Urothelium cell line (cell line): ENCODE data around the gene HTR3C.

Experiments
- DNase-seq: peaks from one replicate; pipeline ENCODE4 v3.0.0; 2011; ENCODE audit warnings: low spot score, mixed read lengths
- FAIRE-seq: peaks from 2 replicates; lab custom pipeline; 2011; peaks lifted over from hg19 to GRCh38; lab: Jason Lieb, UNC

The HTR3C gene

DNA sequence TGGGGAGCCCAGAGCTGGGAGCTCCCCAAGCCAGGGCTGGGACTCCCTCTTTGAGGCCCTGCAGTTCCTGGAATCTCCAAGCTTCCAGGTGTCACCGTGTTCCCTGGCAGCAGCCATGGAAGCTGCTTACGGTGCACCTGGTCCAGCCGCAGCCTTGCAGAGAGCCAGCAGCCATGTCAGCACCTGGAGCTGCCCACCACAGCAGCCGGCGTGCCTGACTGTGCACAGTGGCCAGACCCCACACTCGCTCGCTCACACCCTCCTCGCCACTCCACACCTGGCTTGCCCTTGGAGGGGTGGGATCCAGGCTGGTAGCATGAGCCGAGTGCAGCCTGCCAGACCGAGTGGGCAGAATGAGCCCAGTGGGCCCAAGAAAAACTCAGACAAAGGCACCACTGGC lies 29.2 kb downstream of the HTR3C start:
- DNase-seq (no peak), FAIRE-seq (no peak)

DNA sequence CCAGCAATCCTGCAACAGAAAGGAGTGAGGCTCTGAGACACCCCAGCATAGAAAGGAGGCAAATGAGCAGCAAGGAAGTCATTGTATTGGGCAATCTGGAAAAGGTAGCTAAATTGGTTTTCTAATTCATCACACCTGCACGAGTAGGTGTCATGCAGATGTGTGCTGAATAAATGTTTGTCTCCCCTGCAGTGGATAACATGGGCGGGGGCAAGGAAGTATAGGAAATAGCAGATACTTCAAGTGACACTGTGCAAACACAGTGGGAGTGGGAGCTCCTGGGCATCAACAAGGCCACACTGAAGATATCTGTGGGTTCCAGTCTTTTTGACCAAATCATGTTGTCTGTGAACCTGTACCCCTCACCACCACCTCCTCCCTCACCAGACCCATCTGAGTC lies 29.6 kb downstream of the HTR3C start:
- DNase-seq (no peak), FAIRE-seq (no peak)

DNA sequence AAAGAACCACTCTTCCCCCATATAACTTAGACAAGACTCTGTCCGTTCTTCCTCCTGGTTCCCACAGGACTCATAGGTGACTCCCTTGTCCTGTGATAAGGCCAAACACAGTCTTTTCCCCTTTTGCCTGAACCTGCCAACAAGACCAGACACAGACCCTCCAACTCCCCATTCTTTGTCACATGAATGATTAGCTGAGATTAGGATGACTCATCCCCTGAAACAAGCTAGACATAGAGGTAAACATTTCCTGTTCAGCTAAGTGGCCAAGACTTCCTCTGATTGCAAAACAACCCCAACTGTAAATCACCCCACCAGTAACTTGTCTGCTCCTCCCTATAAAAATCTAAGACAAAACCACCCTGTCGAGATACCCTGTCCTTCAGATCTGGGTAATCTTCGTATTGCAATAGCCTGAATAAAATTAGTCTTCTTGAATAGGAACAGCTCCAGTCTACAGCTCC lies 32.6 kb downstream of the HTR3C start:
- FAIRE-seq (no peak), DNase-seq (peak; percentile 23)

DNA sequence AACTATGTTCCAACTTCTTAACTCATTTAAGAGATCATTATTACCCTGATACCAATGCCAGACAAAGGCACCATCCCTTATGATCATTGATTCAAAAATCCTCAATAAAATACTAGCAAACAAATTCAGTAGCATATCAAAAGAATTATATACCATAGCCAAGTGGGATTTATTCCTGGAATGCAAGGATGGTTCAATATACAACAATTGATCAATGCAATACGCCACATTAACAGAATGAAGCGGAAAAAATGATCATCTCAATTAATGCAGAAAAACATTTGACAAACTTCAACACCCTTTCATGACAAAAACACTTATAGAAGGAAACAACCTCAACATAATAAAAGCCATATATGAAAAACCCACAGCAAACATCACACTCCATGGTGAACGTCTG lies 39.4 kb downstream of the HTR3C start:
- FAIRE-seq (no peak), DNase-seq (no peak)

DNA sequence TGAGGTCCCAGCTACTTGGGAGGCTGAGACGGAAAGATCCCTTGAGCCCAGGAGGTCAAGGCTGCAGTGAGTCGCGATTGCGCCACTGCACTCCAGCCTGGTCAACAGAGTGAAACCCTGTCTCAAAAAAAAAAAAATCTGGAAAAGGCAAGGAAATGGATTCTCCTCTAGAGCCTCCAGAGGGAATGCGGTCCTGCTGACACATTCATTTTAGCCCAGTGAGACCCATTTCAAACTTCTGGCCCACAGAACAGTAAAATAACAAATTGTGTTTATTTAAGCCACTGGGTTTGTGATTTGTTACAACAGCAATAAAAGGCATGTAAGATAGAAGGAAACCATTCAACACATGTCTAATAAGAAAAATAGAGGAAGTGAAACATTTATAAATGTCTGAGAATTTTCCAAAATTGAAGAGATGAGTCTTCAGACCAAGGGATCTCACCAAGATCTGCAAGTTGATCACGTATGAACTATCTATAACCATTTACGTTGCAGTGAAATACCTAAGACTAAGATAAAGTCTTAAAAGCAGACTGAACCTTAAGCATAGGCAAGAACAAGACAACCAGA lies 44.0 kb downstream of the HTR3C start, which contains the start of gene HTR3E:
HTR3E (plus strand) TSS at position 254 of the 573 bp plus-strand sequence. CDS start 466 bp downstream, outside the sequence.
- DNase-seq (no peak), FAIRE-seq (no peak)

DNA sequence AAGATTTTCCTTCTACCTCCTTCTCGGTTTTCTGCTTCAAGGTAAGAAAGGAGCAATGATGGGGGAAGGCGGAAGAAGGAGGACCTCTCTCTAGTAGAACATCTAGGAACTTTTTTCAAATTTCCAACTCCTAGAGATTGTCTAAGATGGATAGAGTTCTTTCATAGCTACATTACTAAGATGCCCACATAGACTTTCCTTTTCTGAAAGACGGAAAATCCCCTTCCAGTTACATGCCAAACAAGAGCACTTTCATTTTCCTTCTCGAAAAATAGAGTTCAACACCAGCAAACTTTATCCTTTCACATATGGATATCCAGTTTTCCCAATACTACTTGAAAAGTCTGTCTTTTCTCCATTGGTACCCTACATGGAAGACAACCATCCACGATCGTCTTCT lies 44.7 kb downstream of the HTR3C start:
- FAIRE-seq (no peak), DNase-seq (no peak)

DNA sequence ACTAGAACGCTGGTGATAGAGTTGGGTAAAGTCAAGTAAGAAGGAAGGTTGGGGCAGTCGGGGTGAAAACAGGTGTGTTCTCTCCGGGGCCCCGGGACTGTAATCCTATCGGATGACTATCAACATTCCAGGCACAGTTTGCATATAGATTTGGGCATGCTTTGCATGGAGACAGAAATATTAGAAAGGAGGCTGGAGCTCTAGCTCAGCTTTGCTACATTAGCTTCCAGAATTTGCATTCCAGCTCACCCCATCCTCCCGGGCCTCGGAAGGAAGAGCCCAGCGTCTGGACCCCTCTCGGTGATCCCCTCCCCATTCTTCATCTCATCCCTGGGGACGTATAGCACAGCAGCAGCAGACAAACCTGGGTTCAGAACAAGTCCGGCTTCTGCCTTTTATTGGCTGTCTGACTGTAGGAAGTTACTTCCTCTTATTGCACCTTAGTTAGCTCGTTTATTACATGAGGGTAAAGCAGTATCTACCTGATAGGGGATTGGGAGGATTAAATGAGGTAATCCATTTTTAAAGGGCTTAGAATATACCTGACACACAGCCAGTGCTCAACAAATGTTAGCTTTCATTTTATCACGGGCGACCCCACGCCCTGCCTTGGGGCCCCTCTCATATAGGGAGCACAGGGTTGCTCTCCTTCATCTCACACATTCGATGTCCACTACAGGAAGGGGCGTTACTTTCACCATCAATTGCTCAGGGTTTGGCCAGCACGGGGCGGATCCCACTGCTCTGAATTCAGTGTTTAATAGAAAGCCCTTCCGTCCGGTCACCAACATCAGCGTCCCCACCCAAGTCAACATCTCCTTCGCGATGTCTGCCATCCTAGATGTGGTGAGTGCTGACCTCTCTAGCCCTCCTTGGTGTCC lies 47.2 kb downstream of the HTR3C start:
- no peak for FAIRE-seq
- no peak for DNase-seq
